Activated naive CD4-positive, alpha-beta T cell treated with anti-CD3 and anti-CD28 coated beads for 36 hours (primary cell): Measurements from ENCODE around the gene UBE2I. TPM values are rescaled to one million over a fixed set of nuclear protein-coding genes. Genes with fewer than 3 reads are reported as not detected.
"Not testable (repeated sequence)": the region's sequence is repeated elsewhere in the genome, so short reads cannot be mapped to it uniquely, and the experiment has no call there.

Source experiments
- CTCF ChIA-PET: fragments of 350-600 bp; sonication (Branson Sonifier 250); formaldehyde crosslinking; loops from one replicate; lab custom pipeline; 2021; ENCODE audit warnings: antibody characterized with exemption; lab: Charles Lee
- DNase-seq: peaks from one replicate; pipeline ENCODE4 v3.0.0-alpha.2; 2020
- H3K27ac Mint-ChIP-seq: one replicate; pipeline ENCODE4 v1.8.0; 2021; ENCODE audit warnings: mild to moderate bottlenecking, mixed read lengths
- H3K27me3 Mint-ChIP-seq: one replicate; pipeline ENCODE4 v1.8.0; 2021; ENCODE audit warnings: low read depth, mixed read lengths
- H3K36me3 Mint-ChIP-seq: one replicate; pipeline ENCODE4 v1.8.0; 2021; ENCODE audit warnings: low read depth, mixed read lengths
- H3K4me1 Mint-ChIP-seq: one replicate; pipeline ENCODE4 v1.8.0; 2021; ENCODE audit warnings: low read depth, mixed read lengths
- H3K4me3 Mint-ChIP-seq: one replicate; pipeline ENCODE4 v1.8.0; 2021; ENCODE audit warnings: mild to moderate bottlenecking, moderate library complexity, mixed read lengths
- H3K9me3 Mint-ChIP-seq: one replicate; pipeline ENCODE4 v1.8.0; 2021; ENCODE audit warnings: mixed read lengths
- intact Hi-C: fragments of 100-400 bp; cut with micrococcal nuclease; formaldehyde crosslinking; loops from one replicate; pipeline ENCODE4 v1.15.1; 2023
- total RNA-seq, 2 experiments: library from RNA; stranded (reverse); gene quantifications; one replicate each; pipeline ENCODE4 v1.2.3, GENCODE V29; 2021

The UBE2I gene
- total RNA-seq, 2 experiments from 2014 or later, result 273 to 297 TPM

DNA sequence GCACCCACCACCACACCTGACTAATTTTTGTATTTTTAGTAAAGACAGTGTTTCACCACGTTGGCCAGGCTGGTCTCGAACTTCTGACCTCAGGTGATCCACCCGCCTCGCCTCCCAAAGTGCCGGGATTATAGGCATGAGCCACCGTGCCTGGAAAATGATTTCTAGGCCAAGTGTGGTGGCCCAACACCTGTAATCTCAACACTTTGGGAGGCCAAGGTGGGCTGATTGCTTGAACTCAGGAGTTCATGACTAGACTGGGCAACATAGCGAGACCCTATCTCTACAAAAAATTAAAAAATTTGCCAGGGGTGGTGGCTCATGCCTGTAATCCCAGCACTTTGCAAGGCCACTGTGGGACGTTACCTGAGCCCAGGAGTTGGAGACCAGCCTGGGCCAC lies 13.0 kb downstream of the UBE2I start:
- H3K9me3 Mint-ChIP-seq, result no peaks in the 10 kb centered on the region
- no peak for DNase-seq
- CTCF ChIA-PET, result interaction anchor here (0.7 kb wide), 1 partner anchor 636 kb away, joined by 3 read pairs; no protein-coding TSS in a partner anchor
- H3K4me1 Mint-ChIP-seq, result no peaks in the 10 kb centered on the region
- intact Hi-C loops, result no loop called here
- no peaks in the 10 kb centered on the region for H3K27me3 Mint-ChIP-seq
- H3K4me3 Mint-ChIP-seq, result no peak overlapping the region
- H3K36me3 Mint-ChIP-seq, result peaks cover 36% of the 10 kb centered on the region
- H3K27ac Mint-ChIP-seq, result no peak overlapping the region

DNA sequence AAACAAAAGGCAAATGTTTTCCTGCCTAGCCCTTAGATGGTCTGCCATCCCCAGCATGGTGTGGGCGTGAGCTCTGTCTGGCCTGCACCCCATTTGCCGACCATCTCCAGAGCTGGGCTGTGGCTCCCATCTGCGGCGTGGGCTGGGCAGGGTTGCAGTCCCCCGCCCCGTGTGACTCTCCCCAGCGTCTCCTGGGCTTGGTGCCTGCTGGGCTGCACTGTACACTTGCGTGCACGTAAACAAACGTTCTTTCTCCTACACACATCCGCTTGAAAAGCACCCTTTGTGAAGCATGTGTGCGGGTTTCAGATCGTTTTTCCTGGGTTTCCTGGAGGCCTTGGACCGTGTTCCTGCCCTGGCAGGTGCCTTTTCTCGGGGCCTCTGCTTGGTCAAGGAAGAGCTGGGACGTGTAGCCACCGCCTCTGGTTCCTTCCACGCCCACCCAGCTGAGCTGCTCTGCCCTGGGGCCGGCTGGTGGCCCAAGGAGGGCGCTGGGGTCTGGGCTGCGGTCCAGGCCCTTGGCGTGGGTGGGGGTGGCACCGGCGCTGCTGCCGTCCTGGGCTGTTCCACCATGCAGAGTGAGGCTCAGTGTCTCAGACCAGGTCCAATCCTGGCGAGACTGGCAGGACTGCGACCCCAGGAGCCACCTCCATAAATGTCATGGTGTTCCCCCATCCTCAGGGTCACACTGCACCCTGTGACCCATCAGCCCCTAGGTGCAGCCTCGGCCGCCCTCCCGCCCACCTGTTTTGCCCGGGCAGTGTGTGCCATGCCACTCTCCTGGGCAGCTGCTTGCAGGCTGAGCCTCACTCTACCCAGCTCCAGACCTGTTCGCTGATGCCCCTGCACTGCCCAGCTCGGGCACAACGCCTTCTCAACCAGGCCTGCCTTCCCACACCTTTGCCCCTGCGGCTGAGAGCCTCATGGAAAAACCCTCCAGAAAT lies 14.1 kb downstream of the UBE2I start:
- H3K4me1 Mint-ChIP-seq, result no peaks in the 10 kb centered on the region
- CTCF ChIA-PET, result no interaction called here
- H3K4me3 Mint-ChIP-seq, result no peak overlapping the region
- peak overlapping the region; percentile 66 for H3K27ac Mint-ChIP-seq
- no peak for DNase-seq
- H3K36me3 Mint-ChIP-seq, result peaks cover 25% of the 10 kb centered on the region
- no peaks in the 10 kb centered on the region for H3K27me3 Mint-ChIP-seq
- intact Hi-C loops, result no loop called here
- no peaks in the 10 kb centered on the region for H3K9me3 Mint-ChIP-seq

DNA sequence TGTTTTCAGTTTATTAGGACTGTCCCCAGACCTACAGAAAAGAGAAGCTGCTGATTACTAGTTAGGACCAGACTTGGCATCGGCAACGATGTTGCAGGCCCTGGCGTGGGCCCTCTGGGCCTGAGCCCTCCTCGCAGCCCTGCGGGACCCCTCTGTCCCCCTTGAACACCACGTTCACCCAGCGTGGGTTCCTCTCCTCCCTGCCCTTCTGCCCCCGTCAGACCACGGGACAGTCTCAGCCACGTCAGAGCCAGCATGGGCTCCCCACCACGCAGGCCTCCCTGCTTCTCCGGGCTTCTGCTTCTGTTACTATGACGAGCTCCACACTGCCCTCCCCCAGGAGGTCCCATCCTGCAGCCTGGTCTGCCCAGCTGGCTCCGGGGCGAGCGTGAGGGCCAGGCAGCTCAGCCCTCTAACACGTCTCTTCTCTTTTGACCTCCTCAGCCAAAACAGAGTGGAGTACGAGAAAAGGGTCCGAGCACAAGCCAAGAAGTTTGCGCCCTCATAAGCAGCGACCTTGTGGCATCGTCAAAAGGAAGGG lies 14.9 kb downstream of the UBE2I start:
- intact Hi-C loops, result no loop called here
- H3K27me3 Mint-ChIP-seq, result no peaks in the 10 kb centered on the region
- H3K9me3 Mint-ChIP-seq, result no peaks in the 10 kb centered on the region
- no peak for DNase-seq
- no peak overlapping the region for H3K4me3 Mint-ChIP-seq
- H3K4me1 Mint-ChIP-seq, result no peaks in the 10 kb centered on the region
- H3K27ac Mint-ChIP-seq, result no peak overlapping the region
- CTCF ChIA-PET, result no interaction called here
- peaks cover 21% of the 10 kb centered on the region for H3K36me3 Mint-ChIP-seq

DNA sequence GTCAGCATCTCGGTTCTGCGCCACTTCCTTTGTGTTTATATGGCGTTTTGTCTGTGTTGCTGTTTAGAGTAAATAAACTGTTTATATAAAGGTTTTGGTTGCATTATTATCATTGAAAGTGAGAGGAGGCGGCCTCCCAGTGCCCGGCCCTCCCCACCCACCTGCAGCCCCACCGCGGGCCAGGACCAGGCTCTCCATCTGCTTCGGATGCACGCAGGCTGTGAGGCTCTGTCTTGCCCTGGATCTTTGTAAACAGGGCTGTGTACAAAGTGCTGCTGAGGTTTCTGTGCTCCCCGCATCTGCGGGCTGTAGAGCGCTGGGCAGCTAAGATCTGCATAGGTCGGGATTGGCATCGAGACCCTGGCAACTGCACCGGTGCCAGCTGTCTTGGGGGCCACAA lies 15.8 kb downstream of the UBE2I start:
- Mint-ChIP-seq H3K27me3 (no peaks in the 10 kb centered on the region), H3K27ac (no peak overlapping the region), H3K9me3 (no peaks in the 10 kb centered on the region), H3K4me1 (no peaks in the 10 kb centered on the region), H3K4me3 (no peak overlapping the region), H3K36me3 (peaks cover 13% of the 10 kb centered on the region)
- CTCF ChIA-PET, result no interaction called here
- intact Hi-C loops, result no loop called here
- DNase-seq, result no peak

DNA sequence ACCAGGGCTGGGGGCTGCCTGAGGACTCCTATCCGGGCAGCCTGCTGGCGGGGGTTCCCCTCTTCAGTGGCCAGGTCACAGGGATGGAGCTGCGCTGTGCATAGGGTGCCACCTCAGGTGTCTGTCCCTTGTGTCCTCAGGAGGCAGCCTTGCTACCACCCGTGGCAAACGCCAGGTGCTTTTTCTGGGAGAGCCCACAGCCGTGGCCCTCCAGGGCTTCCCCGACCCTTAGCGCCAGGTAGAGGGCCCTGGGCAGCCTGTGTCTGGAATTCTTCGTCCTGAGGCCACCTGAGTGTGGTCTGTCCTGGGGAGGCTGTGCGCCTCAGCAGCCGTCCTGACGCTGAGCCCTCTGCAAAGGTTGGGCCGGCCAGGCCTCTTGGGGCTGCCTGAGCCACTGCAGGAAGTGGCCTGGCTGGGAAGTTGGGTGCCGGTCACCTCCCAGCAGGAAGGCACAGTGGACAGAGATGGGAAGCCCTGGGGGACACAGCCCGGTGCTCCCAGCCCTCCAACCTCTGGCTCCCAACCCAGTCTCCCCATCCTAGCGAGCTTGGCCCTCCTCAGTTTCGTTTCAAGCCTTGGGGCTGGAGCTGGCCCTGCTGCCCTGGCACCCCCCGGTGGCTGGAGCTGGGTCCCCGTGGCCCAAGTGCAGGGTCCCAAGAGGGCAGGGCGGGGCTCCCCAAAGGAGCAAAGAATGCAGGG lies 16.4 kb downstream of the UBE2I start:
- H3K4me1 Mint-ChIP-seq, result no peaks in the 10 kb centered on the region
- intact Hi-C loops, result no loop called here
- peaks cover 1% of the 10 kb centered on the region for H3K27me3 Mint-ChIP-seq
- no peak overlapping the region for H3K4me3 Mint-ChIP-seq
- DNase-seq, result no peak
- no peak overlapping the region for H3K27ac Mint-ChIP-seq
- H3K36me3 Mint-ChIP-seq, result peaks cover 12% of the 10 kb centered on the region
- CTCF ChIA-PET, result no interaction called here
- H3K9me3 Mint-ChIP-seq, result no peaks in the 10 kb centered on the region

DNA sequence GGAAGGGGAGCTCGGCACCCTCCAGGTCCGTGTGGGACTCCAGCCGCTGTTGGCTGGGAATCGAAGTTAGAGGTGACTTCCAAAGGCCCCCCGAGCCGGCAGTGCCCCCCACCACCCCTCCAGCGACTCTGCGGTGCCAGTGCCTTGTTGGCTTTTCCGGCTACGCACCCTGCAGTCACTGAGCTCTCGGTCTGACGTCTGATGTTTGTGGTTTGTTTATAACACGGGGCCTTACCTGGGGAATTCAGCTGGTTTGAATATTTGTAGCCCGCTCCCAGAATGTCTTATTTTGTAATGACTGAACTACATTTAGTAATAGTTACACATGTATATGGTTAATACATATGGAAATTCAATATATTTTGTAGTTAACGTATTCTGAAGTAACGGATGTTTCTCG lies 17.0 kb downstream of the UBE2I start:
- H3K9me3 Mint-ChIP-seq, result no peaks in the 10 kb centered on the region
- CTCF ChIA-PET, result no interaction called here
- peaks cover 10% of the 10 kb centered on the region for H3K36me3 Mint-ChIP-seq
- no peak overlapping the region for H3K27ac Mint-ChIP-seq
- no peak overlapping the region for H3K4me3 Mint-ChIP-seq
- H3K27me3 Mint-ChIP-seq, result peaks cover 3% of the 10 kb centered on the region
- no peak for DNase-seq
- intact Hi-C loops, result no loop called here
- peaks cover 2% of the 10 kb centered on the region for H3K4me1 Mint-ChIP-seq

DNA sequence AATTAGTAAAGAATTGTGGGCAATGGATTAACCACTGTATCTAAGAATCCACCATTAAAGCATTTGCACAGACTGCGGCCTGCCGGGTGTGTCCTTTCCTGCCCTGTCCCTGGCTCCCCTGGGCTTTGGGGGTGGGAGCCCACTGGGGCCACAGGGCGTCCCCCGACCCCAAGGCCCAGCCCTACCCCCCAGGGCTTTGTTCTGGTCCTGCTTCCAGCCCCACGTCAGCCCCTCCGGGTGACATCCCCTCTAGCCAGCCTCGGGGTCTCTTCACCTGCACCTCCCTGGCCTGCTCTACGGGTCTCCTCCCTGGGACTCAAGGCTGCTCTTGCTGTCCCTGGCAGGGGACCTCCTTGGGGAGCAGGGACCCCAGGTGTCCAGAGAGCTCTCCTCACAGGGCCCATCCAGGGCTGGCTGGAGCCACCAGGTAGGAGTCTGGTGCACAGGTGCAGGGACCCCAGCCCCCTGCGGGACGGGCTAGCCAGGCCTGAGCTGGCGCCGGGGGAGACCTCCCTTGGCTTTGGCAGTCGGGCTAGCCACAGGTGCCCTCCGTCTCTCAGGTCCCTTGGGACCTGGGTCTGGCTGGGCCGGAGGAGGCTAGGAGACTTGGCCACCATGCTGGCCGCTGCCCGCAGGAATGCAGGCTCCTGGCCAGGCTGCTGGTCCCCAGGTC lies 17.6 kb downstream of the UBE2I start:
- intact Hi-C loops, result no loop called here
- Mint-ChIP-seq H3K36me3 (peaks cover 10% of the 10 kb centered on the region), H3K9me3 (no peaks in the 10 kb centered on the region), H3K4me1 (peaks cover 9% of the 10 kb centered on the region), H3K27me3 (peaks cover 9% of the 10 kb centered on the region), H3K27ac (no peak overlapping the region), H3K4me3 (no peak overlapping the region)
- CTCF ChIA-PET, result no interaction called here
- no peak for DNase-seq

DNA sequence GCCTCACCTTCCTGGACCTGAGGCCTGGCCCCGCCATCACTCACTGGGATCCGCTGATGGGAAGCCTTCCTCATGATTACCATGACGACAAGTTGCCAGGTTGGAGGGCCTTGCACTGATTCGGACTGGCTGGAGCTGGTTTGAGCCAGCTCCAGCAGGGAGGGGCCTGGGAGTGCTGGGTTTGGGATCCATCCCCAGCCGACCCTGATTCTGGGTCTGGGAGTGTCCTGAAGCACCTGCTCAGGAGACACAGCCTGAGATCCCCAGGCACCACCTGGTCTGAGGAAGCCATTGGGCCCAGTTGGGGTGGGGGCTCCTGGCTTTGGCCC lies 18.1 kb downstream of the UBE2I start:
- Mint-ChIP-seq H3K36me3 (peaks cover 10% of the 10 kb centered on the region), H3K9me3 (no peaks in the 10 kb centered on the region), H3K27ac (no peak overlapping the region), H3K4me1 (peaks cover 11% of the 10 kb centered on the region), H3K27me3 (peaks cover 11% of the 10 kb centered on the region), H3K4me3 (no peak overlapping the region)
- CTCF ChIA-PET, result no interaction called here
- no peak for DNase-seq
- intact Hi-C loops, result no loop called here

DNA sequence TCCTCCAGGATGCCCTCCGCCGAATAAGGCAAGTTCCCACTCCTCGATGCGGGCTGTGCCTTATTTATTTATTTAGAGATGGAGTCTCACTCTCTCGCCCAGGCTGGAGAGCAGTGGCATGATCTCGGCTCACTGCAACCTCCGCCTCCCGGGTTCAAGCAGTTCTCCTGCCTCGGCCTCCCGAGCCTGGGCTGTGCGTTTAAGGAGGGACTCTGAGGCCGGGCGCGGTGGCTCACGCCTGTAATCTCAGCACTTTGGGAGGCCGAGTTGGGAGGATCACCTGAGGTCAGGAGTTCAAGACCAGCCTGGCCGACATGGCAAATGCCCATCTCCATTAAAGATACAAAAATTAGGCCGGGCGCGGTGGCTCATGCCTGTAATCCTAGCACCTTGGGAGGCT lies 18.7 kb downstream of the UBE2I start:
- H3K4me1 Mint-ChIP-seq, result peaks cover 13% of the 10 kb centered on the region
- H3K4me3 Mint-ChIP-seq, CTCF ChIA-PET, H3K9me3 Mint-ChIP-seq, H3K27ac Mint-ChIP-seq, intact Hi-C loops, DNase-seq, H3K36me3 Mint-ChIP-seq: not testable (repeated sequence)
- peaks cover 13% of the 10 kb centered on the region for H3K27me3 Mint-ChIP-seq

DNA sequence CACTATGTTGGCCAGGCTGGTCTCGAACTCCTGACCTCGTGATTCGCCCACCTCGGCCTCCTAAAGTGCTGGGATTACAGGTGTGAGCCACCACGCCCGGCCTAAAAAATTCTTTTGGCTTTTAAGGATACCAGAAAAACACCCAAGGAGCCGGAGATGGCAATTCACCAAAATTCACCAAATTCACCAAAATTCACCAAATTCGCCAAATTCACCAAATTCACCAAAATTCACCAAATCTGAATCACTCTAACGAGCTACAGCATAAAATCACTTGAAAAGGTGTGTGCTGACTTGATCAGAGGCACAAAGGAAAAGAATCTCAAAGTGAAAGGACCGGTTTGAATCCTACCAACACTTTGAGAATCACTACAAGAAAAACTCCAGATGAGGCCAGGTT lies 19.5 kb downstream of the UBE2I start:
- H3K9me3 Mint-ChIP-seq, H3K27ac Mint-ChIP-seq, H3K36me3 Mint-ChIP-seq, CTCF ChIA-PET, H3K4me3 Mint-ChIP-seq, intact Hi-C loops, DNase-seq: not testable (repeated sequence)
- peaks cover 13% of the 10 kb centered on the region for H3K4me1 Mint-ChIP-seq
- H3K27me3 Mint-ChIP-seq, result peaks cover 13% of the 10 kb centered on the region

DNA sequence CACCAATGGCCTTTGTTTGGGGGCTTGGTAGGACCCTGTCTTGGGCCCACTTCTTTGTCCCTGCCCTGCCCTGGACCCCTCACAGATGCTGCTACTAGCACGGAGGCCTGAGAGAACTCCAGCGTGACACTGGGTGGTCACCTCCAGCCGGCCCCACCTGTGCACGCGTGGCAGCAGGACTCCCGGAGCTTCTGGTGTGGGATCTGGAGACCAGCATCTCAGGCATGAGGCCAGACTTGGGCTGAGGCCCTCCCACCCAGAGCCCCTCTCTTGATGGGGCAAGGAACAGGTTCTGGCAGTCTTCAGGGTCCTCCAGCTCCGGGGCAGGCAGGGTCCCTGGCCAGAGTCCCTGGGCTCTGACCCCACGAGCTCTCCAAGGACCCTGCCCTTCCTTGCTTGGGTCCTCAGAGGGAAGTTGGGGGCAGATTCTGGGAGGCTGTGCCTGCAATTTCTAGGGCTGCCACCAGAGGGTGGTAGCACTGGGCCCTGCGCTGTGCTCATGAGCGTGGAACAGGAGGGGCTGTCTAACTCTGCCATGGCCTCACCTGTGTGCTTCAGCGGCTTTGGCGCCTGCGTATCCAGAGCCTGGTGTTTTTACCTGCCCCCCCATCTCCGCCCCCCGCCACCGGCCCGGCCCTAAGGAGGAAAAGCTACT lies 21.0 kb downstream of the UBE2I start:
- Mint-ChIP-seq H3K4me3 (no peak overlapping the region), H3K36me3 (no peaks in the 10 kb centered on the region), H3K27ac (no peak overlapping the region), H3K27me3 (peaks cover 23% of the 10 kb centered on the region), H3K4me1 (peaks cover 13% of the 10 kb centered on the region), H3K9me3 (no peaks in the 10 kb centered on the region)
- CTCF ChIA-PET, result interaction anchor here (1.0 to 2.5 kb wide), 4 partner anchors 12 to 33 kb away, joined by 3 to 7 read pairs (median 4); no protein-coding TSS in a partner anchor
- intact Hi-C loops, result loop anchor here (10.0 kb wide), 1 partner anchor 344 kb away; the partner anchor contains the start of gene JPT2
- peak; percentile 31 for DNase-seq
